Lung (tissue), 16 donors: Measurements from ENCODE around the gene DZIP1. TPM values are rescaled to one million over a fixed set of nuclear protein-coding genes. Genes with fewer than 3 reads are reported as not detected.
A peak's percentile ranks its signal among the peaks of the same experiment; 100 is the strongest.
"Not testable (repeated sequence)": the region's sequence is repeated elsewhere in the genome, so short reads cannot be mapped to it uniquely, and the experiment has no call there.

Experiments used
- ATAC-seq: fragments of 200-7000 bp; cut with Tn5 transposase; one replicate; pipeline ENCODE4 v1.9.1; 2020; ENCODE audit warnings: moderate number of reproducible peaks; ENCODE audit not compliant: insufficient read depth, low FRiP score
- DNase-seq, 3 donors: peaks; one replicate each; pipeline ENCODE4 v3.0.0-alpha.2; 2013 to 2017
- H3K27ac ChIP-seq, 2 donors: one replicate each; pipeline ENCODE4 v1.5.1; 2013; ENCODE audit warnings: mild to moderate bottlenecking in 2 of 2, moderate library complexity in 2 of 2, control low read depth in 1 of 2, inconsistent platforms in 1 of 2, low read depth in 1 of 2, low read length in 1 of 2
- H3K27me3 ChIP-seq, 3 donors: one replicate each; pipeline ENCODE4 v1.5.1; 2013; ENCODE audit warnings: low read length in 2 of 3; ENCODE audit not compliant: control insufficient read depth in 3 of 3, insufficient read depth in 3 of 3
- H3K36me3 ChIP-seq, 4 donors: one replicate each; pipeline ENCODE4 v1.5.1; 2013; ENCODE audit warnings: low read length in 4 of 4, mild to moderate bottlenecking in 1 of 4, moderate library complexity in 1 of 4; ENCODE audit not compliant: control insufficient read depth in 4 of 4, insufficient read depth in 4 of 4
- H3K4me1 ChIP-seq, 5 donors: one replicate each; pipeline ENCODE4 v1.5.1; 2013; ENCODE audit warnings: low read length in 5 of 5, mild to moderate bottlenecking in 2 of 5, moderate library complexity in 1 of 5; ENCODE audit not compliant: control insufficient read depth in 5 of 5, insufficient read depth in 5 of 5
- H3K4me3 ChIP-seq: one replicate; pipeline ENCODE4 v1.5.1; 2013; ENCODE audit warnings: mild to moderate bottlenecking, control low read depth, moderate library complexity
- H3K9ac ChIP-seq, 2 donors: one replicate each; pipeline ENCODE4 v1.5.1; 2013; ENCODE audit warnings: low read length in 2 of 2, control low read depth in 1 of 2; ENCODE audit not compliant: insufficient read depth in 1 of 2
- H3K9me3 ChIP-seq, 4 donors: one replicate each; pipeline ENCODE4 v1.5.1; 2013; ENCODE audit warnings: low read length in 3 of 4, mild to moderate bottlenecking in 1 of 4, moderate library complexity in 1 of 4; ENCODE audit not compliant: control insufficient read depth in 4 of 4, insufficient read depth in 3 of 4
- CTCF ChIP-seq: IDR thresholded peaks from 2 replicates; pipeline ENCODE4 v1.5.1; 2012; ENCODE audit warnings: mild to moderate bottlenecking; ENCODE audit errors: control extremely low read depth, extremely low read depth
- WGBS, 2 donors: extraction: QIAGEN DNeasy Blood & Tissue Kit; methylation state at CpG; one replicate each; pipeline ENCODE4 v1.1.7; 2013; 5-methylcytosine and 5-hydroxymethylcytosine counted together
- long read RNA-seq, 5 donors: transcript quantifications; one replicate each; lab custom pipeline, GENCODE V29; 2026
- polyA plus RNA-seq, 2 donors: library from polyadenylated mRNA; stranded (reverse); fragments of 200-250 nt; gene quantifications; one replicate each; pipeline ENCODE4 v1.2.1, GENCODE V29; 2013
- total RNA-seq, 2 donors: library from RNA; depleted of rRNA in 1 of 2; stranded (reverse); fragments of >200 nt in 1 of 2; gene quantifications; one replicate each; pipeline ENCODE4 v1.2.1, GENCODE V29; 2014 to 2021
- donor health status: control.
- donor health status: control.
- donor health status: Bipolar disorder and iron deficiency.
- donor health status: healthy.
- donor health status: DM: yes; HTN: yes; CAD: no.

The DZIP1 gene, protein sequence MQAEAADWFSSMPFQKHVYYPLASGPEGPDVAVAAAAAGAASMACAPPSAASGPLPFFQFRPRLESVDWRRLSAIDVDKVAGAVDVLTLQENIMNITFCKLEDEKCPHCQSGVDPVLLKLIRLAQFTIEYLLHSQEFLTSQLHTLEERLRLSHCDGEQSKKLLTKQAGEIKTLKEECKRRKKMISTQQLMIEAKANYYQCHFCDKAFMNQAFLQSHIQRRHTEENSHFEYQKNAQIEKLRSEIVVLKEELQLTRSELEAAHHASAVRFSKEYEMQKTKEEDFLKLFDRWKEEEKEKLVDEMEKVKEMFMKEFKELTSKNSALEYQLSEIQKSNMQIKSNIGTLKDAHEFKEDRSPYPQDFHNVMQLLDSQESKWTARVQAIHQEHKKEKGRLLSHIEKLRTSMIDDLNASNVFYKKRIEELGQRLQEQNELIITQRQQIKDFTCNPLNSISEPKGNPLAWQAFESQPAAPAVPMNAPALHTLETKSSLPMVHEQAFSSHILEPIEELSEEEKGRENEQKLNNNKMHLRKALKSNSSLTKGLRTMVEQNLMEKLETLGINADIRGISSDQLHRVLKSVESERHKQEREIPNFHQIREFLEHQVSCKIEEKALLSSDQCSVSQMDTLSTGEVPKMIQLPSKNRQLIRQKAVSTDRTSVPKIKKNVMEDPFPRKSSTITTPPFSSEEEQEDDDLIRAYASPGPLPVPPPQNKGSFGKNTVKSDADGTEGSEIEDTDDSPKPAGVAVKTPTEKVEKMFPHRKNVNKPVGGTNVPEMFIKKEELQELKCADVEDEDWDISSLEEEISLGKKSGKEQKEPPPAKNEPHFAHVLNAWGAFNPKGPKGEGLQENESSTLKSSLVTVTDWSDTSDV
- total RNA-seq (10 to 100 TPM; 11.3 to 26.4 TPM), polyA plus RNA-seq (1 to 10 TPM; 3.9 to 4.0 TPM)
- long read RNA-seq, donor 1, full-length matches to known transcripts: 1 of 1 reads
- long read RNA-seq, donor 1, partial matches to known transcripts: 0 of 1 reads
- long read RNA-seq, donor 1, other reads (novel, unspliced or antisense): 0 of 1 reads
- long read RNA-seq, donor 2, partial matches to known transcripts: 0 of 1 reads
- long read RNA-seq, donor 2, other reads (novel, unspliced or antisense): 0 of 1 reads
- long read RNA-seq, donor 3, partial matches to known transcripts: 18 of 21 reads
- long read RNA-seq, donor 3, other reads (novel, unspliced or antisense): 0 of 21 reads
- long read RNA-seq, donor 4, partial matches to known transcripts: 0 of 1 reads
- long read RNA-seq, donor 4, other reads (novel, unspliced or antisense): 0 of 1 reads
- long read RNA-seq, donor 5, partial matches to known transcripts: 14 of 15 reads
- long read RNA-seq, donor 5, other reads (novel, unspliced or antisense): 0 of 15 reads

GRCh38 chr13:95644601-95645052 lies at the start of gene DZIP1:
TSS of gene DZIP1 (minus strand) at chr13:95644706. CDS start at chr13:95642029, 2,677 bp downstream.
- DNase-seq: peak; percentile 94 to 96 (median 95)
- Histone ChIP-seq H3K4me1 (peaks cover 0 to 23% (median 2%) of the 10 kb centered on the region in 5 donors), H3K36me3 (peaks cover 0 to 4% (median 2%) of the 10 kb centered on the region in 4 donors), H3K27me3 (peaks cover 3 to 28% (median 6%) of the 10 kb centered on the region in 3 donors), H3K9ac (peak within 1 kb of the TSS; percentile 37 to 88), H3K27ac (peak within 1 kb of the TSS in 1 of 2 donors; percentile 64), H3K9me3 (no peaks in the 10 kb centered on the region), H3K4me3 (peak within 1 kb of the TSS; percentile 33)
- 2 to 3% methylated on average over 24 to 30 of the region's 30 CpGs for WGBS, 2 donors
- no peak for TF ChIP-seq CTCF
- ATAC-seq: peak; percentile 67

GRCh38 chr13:95690986-95691385 lies 46.5 kb upstream of the DZIP1 start:
- H3K4me1 ChIP-seq, ATAC-seq, DNase-seq, H3K27me3 ChIP-seq, H3K9me3 ChIP-seq, H3K36me3 ChIP-seq, H3K27ac ChIP-seq, H3K4me3 ChIP-seq, H3K9ac ChIP-seq: not testable (repeated sequence)
- 97 to 99% methylated on average over 19 to 28 of the region's 28 CpGs for WGBS, 2 donors

GRCh38 chr13:95689582-95689926 lies 45.0 kb upstream of the DZIP1 start:
- Histone ChIP-seq H3K9ac (no peak overlapping the region), H3K36me3 (no peaks in the 10 kb centered on the region), H3K4me3 (no peak overlapping the region), H3K27me3 (no peaks in the 10 kb centered on the region), H3K27ac (no peak overlapping the region), H3K4me1 (peaks cover 0 to 5% (median 0%) of the 10 kb centered on the region in 5 donors), H3K9me3 (peaks cover 0 to 4% (median 0%) of the 10 kb centered on the region in 4 donors)
- DNase-seq (no peak), ATAC-seq (no peak)
- no peak for TF ChIP-seq CTCF
- 84 to 85% methylated on average over 3 of the region's 3 CpGs for WGBS, 2 donors

- not testable (repeated sequence) for H3K9ac ChIP-seq, H3K27me3 ChIP-seq, H3K27ac ChIP-seq, H3K9me3 ChIP-seq, H3K4me1 ChIP-seq, DNase-seq, H3K4me3 ChIP-seq, H3K36me3 ChIP-seq, ATAC-seq
- WGBS, 2 donors: 98 to 99% methylated on average over 5 of the region's 5 CpGs
These were observed 40.5 kb upstream of the DZIP1 start for GRCh38 chr13:95684960-95685359.
